Epithelial cell of umbilical artery (primary cell): ENCODE measurements around the gene LGALS8. TPM values are rescaled to one million over a fixed set of nuclear protein-coding genes. Genes with fewer than 3 reads are reported as not detected.

Experiments
- total RNA-seq: library from RNA; depleted of rRNA; stranded (reverse); fragments of >200 nt; gene quantifications from 2 replicates; pipeline ENCODE4 v1.2.3, GENCODE V29; 2014

The LGALS8 gene
- total RNA-seq, result 46.1 and 137 TPM in 2 replicates

DNA sequence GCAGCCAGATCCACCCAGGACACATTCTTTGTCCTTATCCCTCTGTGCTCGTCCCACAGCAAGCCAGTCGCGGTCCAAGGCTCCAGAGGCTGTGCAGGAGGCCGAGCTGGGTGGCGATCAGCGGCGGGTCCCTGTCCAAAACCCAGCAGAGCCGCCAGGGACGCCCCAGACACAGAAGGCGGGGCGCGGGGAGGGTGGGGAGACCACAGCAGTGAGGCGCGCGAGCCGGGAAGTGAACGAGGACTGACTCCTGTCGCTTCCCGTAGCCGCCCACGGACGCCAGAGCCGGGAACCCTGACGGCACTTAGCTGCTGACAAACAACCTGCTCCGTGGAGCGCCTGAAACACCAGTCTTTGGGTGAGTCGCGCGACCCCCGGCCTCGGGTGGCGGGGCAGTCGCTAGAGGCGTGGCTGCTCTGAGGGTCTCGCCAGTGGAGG is at the start of gene LGALS8:
LGALS8 (plus strand) TSS at position 279 of the 438 bp plus-strand sequence. CDS start 2,089 bp downstream, outside the sequence.

Other genes with a start within 250 kb of the LGALS8 start
- gene ERO1B, start 242.0 kb upstream of the LGALS8 start, total RNA-seq, result 2.6 and 3.6 TPM in 2 replicates
- under 0.01 TPM in 1 of 2 replicates, not detected in the other for gene EDARADD, start 129.7 kb upstream of the LGALS8 start, total RNA-seq
- 36.4 and 43.3 TPM in 2 replicates for gene HEATR1, start 80.5 kb downstream of the LGALS8 start, total RNA-seq
- 0.32 TPM in 1 of 2 replicates, not detected in the other for gene ACTN2, start 162.5 kb downstream of the LGALS8 start, total RNA-seq